Coronary artery (tissue), 2 donors: Measurements from ENCODE around the gene DEFB124.
A peak's percentile ranks its signal among the peaks of the same experiment; 100 is the strongest.
"Not testable (repeated sequence)": the region's sequence is repeated elsewhere in the genome, so short reads cannot be mapped to it uniquely, and the experiment has no call there.

Experiments
- DNase-seq: peaks from one replicate; pipeline ENCODE4 v3.0.0-alpha.2; 2017; ENCODE audit warnings: low spot score
- H3K27ac ChIP-seq, 2 donors: fragments of 200-600 bp; sonication (generic); one replicate each; pipeline ENCODE4 v1.5.1; 2016 to 2019
- H3K4me3 ChIP-seq: fragments of 200-600 bp; sonication (generic); 2 replicates; pipeline ENCODE4 v1.5.1; 2016; ENCODE audit warnings: mild to moderate bottlenecking, moderate library complexity
- TF ChIP-seq, protein P1 (sequence below): fragments of 200-600 bp; sonication (generic); IDR thresholded peaks from one replicate; pipeline ENCODE4 v1.5.1; 2019; ENCODE audit warnings: antibody characterized with exemption

DEFB124 gene

DNA sequence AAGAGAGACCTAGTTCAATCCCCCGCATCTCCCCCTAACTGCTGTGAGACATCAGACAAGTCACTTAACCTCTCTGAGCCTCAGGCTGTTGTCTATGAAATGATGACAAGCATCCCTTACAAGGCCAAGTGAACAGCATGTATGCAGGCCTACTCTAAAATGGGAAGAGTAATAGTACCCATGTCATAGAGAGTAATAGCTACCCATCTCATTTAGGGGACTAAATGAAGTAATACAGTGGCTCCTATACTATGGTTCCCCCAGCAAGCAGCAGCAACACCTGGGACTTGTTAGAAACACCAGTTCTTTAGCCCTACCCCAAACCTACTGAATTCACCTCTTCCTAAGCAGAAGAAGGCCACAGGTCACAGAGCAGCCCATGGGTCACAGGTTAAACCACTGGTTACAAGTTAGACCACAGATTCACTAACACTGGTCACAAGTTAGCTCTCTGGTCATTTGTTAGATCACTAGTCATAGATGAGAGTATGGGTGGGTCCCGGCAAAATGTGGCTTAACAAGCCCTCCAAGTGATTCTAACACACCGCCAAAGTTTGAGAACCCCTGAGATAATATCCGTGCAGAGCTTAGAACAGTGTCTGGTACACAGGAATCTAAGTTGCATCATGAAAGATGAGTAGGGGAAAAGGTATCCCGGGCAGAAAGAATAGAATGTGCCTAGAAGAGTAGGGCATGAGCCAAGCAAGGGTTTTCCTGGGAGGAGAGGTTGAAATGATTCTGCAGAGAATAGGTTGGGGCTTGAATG, 1.4 kb downstream of the DEFB124 start:
- no peak overlapping the region for H3K4me3 ChIP-seq
- TF ChIP-seq, protein P1, sequence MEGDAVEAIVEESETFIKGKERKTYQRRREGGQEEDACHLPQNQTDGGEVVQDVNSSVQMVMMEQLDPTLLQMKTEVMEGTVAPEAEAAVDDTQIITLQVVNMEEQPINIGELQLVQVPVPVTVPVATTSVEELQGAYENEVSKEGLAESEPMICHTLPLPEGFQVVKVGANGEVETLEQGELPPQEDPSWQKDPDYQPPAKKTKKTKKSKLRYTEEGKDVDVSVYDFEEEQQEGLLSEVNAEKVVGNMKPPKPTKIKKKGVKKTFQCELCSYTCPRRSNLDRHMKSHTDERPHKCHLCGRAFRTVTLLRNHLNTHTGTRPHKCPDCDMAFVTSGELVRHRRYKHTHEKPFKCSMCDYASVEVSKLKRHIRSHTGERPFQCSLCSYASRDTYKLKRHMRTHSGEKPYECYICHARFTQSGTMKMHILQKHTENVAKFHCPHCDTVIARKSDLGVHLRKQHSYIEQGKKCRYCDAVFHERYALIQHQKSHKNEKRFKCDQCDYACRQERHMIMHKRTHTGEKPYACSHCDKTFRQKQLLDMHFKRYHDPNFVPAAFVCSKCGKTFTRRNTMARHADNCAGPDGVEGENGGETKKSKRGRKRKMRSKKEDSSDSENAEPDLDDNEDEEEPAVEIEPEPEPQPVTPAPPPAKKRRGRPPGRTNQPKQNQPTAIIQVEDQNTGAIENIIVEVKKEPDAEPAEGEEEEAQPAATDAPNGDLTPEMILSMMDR, result no peak
- DNase-seq, result no peak
- H3K27ac ChIP-seq, result peak overlapping the region in 1 of 2 donors; percentile 12

DNA sequence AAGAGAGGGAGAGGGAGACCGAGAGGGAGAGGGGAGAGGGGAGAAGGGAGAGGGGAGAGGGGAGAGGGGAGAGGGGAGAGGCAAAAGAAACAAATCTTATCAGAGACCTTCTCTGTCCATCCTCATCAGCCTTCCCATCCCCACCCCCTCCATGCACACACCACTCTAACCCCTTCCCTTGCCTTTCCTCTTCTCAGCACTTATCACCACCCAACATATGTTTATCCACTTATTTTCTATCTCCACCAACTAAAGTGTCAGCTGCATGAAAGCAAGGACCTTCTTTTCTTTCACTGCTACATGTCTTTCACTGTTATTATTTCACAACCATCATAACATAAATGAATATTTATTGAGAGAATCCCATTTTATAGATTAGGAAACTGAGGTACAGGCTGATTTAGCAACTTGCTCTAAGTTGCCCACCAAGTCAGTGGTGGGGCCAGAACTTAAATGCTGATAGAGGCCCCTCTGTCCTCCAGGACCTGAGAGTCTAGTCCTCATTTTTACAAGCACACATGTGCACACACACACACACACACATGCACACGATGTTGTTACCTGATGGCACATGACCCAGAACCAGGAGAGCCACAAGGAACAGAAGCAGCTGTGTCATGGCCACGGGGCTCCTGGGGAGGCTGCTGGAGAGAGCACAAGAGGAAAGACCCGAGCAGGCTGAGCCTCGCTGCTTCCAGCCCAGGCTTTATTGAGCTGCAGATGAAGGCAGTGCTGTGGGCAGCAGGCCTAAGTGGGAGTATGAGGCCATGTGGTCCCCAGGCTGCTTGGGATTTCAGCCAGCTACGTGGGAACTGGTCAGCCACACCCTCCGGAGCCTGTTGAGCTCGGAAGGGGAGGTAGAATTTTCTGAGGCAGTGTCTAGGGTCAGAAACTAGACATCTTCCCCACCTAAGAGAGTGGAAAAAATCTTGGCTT, 2.3 kb downstream of the DEFB124 start:
- peak overlapping the region in 1 of 2 donors; percentile 16 for H3K27ac ChIP-seq
- no peak overlapping the region for H3K4me3 ChIP-seq
- TF ChIP-seq, protein P1, result no peak
- no peak for DNase-seq

DNA sequence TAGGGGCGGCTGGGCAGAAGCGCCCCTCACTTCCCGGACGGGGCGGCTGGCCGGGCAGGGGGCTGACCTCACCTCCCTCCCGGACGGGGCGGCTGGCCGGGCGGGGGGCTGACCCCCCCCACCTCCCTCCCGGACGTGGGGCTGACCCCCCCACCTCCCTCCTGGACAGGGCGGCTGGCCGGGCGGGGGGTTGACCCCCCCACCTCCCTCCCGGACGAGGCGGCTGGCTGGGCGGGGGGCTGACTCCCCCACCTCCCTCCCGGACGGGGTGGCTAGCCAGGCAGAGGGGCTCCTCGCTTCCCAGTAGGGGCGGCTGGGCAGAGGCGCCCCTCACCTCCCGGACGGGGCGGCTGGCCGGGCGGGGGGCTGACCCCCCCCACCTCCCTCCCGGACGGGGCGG, 4.0 kb downstream of the DEFB124 start:
- not testable (repeated sequence) for DNase-seq

DNA sequence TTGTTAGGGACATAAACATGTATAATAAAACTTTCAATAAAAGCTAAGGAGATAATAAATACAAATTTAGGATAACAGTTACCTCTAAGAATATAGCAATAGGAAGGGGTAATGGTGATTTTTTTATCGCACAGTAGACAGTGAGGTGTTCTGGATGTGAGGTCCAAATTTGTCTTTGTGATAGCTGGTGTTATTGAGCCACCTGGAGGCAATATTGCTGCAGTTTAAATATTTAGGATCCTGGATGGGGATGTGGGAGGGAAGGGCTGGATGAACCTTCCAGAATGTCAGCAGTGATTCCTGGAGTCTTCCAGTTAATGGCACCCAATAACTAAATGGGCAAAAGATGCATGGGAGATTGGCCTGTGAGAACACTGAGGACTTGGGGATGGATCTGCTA, 20.6 kb downstream of the DEFB124 start:
- DNase-seq, result no peak
- TF ChIP-seq, protein P1, result no peak
- no peak overlapping the region for H3K4me3 ChIP-seq
- no peak overlapping the region for H3K27ac ChIP-seq

More for the DNA sequence above, 4.0 kb downstream of the DEFB124 start:
- H3K4me3 ChIP-seq, H3K27ac ChIP-seq: not testable (repeated sequence)

DNA sequence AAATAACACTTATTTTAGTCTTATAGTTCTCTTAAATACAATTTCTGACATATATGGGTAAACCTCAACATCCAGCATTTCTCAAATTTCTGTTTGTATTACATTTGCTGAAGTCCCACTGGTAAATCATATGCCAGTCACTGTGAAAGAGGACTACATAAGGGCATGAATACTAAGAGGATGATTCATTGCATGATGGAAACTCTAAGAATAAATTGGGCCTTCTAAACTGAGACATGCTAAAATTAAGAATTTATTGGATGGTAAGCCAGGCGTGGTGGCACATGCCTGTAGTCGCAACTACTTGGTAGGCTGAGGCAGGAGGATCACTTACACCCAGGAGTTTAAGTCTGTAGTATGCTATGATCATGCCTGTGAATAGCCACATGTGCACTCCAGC, 22.4 kb downstream of the DEFB124 start:
- Histone ChIP-seq H3K27ac (peak overlapping the region; percentile 64 to 76), H3K4me3 (no peak overlapping the region)
- DNase-seq, result no peak
- TF ChIP-seq, protein P1, result no peak

DNA sequence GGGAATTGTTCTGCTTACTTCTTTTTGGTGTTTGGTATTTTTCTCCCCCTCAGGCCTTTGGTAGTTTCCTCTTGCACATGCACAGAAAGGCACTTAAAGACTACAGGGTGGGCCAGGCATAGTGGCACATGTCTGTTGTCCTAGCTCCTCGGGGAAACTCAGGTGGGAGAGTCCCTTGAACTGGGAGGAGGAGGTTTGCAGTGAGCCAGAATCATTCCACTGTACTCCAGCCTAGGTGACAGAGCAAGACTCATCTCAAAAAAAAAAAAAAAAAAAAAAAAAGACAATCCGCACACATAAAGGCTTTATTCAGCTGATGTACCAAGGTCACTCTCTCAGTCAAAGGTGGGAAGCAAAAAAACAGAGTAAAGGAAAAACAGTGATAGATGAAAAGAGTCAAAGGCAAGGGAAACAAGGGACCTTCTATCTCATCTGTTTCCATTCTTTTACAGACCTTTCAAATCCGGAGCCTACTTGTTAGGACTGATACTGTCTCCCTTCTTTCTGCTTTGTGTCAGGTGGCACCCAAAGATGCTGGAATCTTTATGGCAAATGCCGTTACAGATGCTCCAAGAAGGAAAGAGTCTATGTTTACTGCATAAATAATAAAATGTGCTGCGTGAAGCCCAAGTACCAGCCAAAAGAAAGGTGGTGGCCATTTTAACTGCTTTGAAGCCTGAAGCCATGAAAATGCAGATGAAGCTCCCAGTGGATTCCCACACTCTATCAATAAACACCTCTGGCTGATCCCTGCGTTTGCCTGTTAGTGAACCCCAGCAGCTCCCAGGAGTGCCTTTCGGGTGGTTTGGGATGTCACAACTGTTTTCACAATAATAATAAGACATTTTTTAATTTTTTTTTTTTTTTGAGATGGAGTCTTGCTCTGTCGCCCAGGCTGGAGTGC, 25.2 kb downstream of the DEFB124 start:
- no peak for DNase-seq
- no peak overlapping the region for H3K27ac ChIP-seq
- TF ChIP-seq, protein P1, result no peak
- no peak overlapping the region for H3K4me3 ChIP-seq
